ENCODE measurements around the gene CLCNKB. TPM values are rescaled to one million over a fixed set of nuclear protein-coding genes. Genes with fewer than 3 reads are reported as not detected.

Gene CLCNKB
- total RNA-seq, 1 experiment from 2014 or later: 0.81 TPM

- H3K4me3 ChIP-seq (replicated peaks in 1 of 2; ENCODE audit: low read depth in 1 of 2, low read length in 2 of 2): no peak overlapping the region
- no peaks in the 10 kb centered on the region for H3K9me3 ChIP-seq (ENCODE audit: control insufficient read depth in 1 of 2, insufficient read depth in 1 of 2, low read depth in 1 of 2, low read length in 2 of 2)
- peaks cover 6 to 15% of the 10 kb centered on the region in 2 experiments; a peak in 3 of 4 replicates for H3K4me1 ChIP-seq (ENCODE audit: control insufficient read depth in 1 of 2, insufficient read depth in 2 of 2, low read length in 2 of 2)
- no peak overlapping the region for H2AFZ ChIP-seq (ENCODE audit: low read depth, low read length, poor library complexity, severe bottlenecking)
- intact Hi-C loops (cut with micrococcal nuclease): loop anchor here (2.0 to 10.0 kb wide), 2 partner anchors 65 to 177 kb away; partner anchors contain the start of gene FAM131C
- ATAC-seq (no peak), DNase-seq (ENCODE audit: low read depth, low spot score) (no peak)
- H4K20me1 ChIP-seq (ENCODE audit: insufficient read depth): no peaks in the 10 kb centered on the region
- CTCF ChIA-PET: interaction anchor here (0.6 to 1.9 kb wide), 3 partner anchors 13 to 233 kb away, joined by 3 to 4 read pairs (median 3); no protein-coding TSS in a partner anchor
- no peaks in the 10 kb centered on the region for H3K79me2 ChIP-seq (ENCODE audit: insufficient read depth, low read length)
- POLR2A ChIA-PET: no interaction called here
- BruUV-seq (replicated peaks): no TSS peak
- no peak overlapping the region for H3K4me2 ChIP-seq (ENCODE audit: low read length)
- no peaks in the 10 kb centered on the region for H3K9me2 ChIP-seq (ENCODE audit: insufficient read depth)
- H3K27me3 ChIP-seq (ENCODE audit: insufficient read depth, low read length): no peaks in the 10 kb centered on the region
- no peak overlapping the region for H3K9ac ChIP-seq (ENCODE audit: low read length)
- H3K36me3 ChIP-seq (ENCODE audit: control insufficient read depth in 1 of 2, insufficient read depth in 2 of 2, low read length in 2 of 2): no peaks in the 10 kb centered on the region
- TF ChIP-seq EGR1 (IDR thresholded peaks at IDR 0.05; ENCODE audit: low read depth) (no peak), YY1 (IDR thresholded peaks at IDR 0.05; ENCODE audit: extremely low read depth, insufficient replicate concordance, low read depth, low read length) (no peak), POLR2AphosphoS5 (IDR thresholded peaks at IDR 0.05; ENCODE audit: low read depth, low read length) (no peak), SIN3A (IDR thresholded peaks at IDR 0.05; ENCODE audit: low read depth) (no peak), CBX3 (IDR thresholded peaks at IDR 0.05; ENCODE audit: low read depth) (no peak), CEBPB (IDR thresholded peaks at IDR 0.05; ENCODE audit: low read depth) (no peak), EZH2phosphoT487 (IDR thresholded peaks at IDR 0.05; ENCODE audit: borderline replicate concordance) (no peak), TCF7L2 (IDR thresholded peaks at IDR 0.05; ENCODE audit: borderline replicate concordance, extremely low read depth, insufficient read depth, insufficient read length) (no peak), JUND (IDR thresholded peaks at IDR 0.05) (no peak), REST (IDR thresholded peaks at IDR 0.05; ENCODE audit: low read depth) (no peak), ZFX (IDR thresholded peaks at IDR 0.05) (no peak), FOSL1 (IDR thresholded peaks at IDR 0.05; ENCODE audit: low read depth) (no peak), SRF (IDR thresholded peaks at IDR 0.05; ENCODE audit: low read depth) (no peak), POLR2A (IDR thresholded peaks at IDR 0.05; ENCODE audit: borderline replicate concordance, extremely low read depth, insufficient read depth, insufficient read length) (no peak), SP1 (IDR thresholded peaks at IDR 0.05; ENCODE audit: low read depth) (no peak), ATF3 (IDR thresholded peaks at IDR 0.05) (no peak), RAD21 (IDR thresholded peaks at IDR 0.05; ENCODE audit: low read depth) (no peak), CTCF (IDR thresholded peaks at IDR 0.05 in 2 of 3, conservative IDR thresholded peaks at IDR 0.05 in 1 of 3; ENCODE audit: borderline replicate concordance in 1 of 3, insufficient read depth in 1 of 3, low read depth in 2 of 3, low read length in 2 of 3) (no peak)
- H3K27ac ChIP-seq (ENCODE audit: low read depth, low read length): no peak overlapping the region
- RAD21 ChIA-PET (ENCODE audit: low non-redundant PET in 1 of 2, low total read pairs in 2 of 2, uncharacterized antibody in 2 of 2, unreplicated experiment in 2 of 2): no interaction called here
These were observed 35.8 kb upstream of the CLCNKB start for GRCh38 chr1:16007671-16008341.

Data from HCT116 (cell line).